ENCODE results near the gene PTPN13. TPM values are rescaled to one million over a fixed set of nuclear protein-coding genes. Genes with fewer than 3 reads are reported as not detected.

PTPN13 gene
- total RNA-seq, 1 experiment from 2014 or later = 12.5 TPM

DNA sequence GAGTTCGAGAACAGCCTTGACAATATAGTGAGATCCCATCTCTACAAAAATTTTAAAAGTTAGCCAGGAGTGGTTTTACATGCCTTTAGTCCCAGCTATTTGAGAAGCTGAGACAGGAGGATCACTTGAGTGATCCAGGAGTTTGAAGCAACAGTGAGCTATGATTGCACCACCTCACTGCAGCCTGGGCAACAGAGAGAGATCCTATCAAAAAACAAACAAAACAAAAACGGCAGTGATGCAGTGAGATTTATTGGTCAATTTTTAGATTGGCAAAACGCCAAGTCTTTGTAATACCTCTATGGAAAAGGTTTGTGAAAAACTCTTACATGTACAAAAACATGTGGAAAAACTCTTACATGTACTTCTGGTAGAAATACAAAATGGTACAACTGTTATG lies 91.3 kb downstream of the PTPN13 start:
- ATAC-seq = no peak
- intact Hi-C loops (cut with micrococcal nuclease; ENCODE audit: unreplicated experiment) = no loop called here
- no peaks in the 10 kb centered on the region; the same call in 1 of the 2 replicates for H3K36me3 ChIP-seq (ENCODE audit: control insufficient read depth, insufficient read depth, low read length)
- ChIA-PET CTCF (interaction anchor here (0.7 kb wide), 1 partner anchor 285 kb away, joined by 6 read pairs; no protein-coding TSS in a partner anchor), POLR2A (no interaction called here)
- H3K4me3 ChIP-seq (ENCODE audit: low read depth in 2 of 2, low read length in 2 of 2) = no peak overlapping the region
- H3K9me3 ChIP-seq (ENCODE audit: control insufficient read depth, insufficient read depth, low read depth, low read length) = no peaks in the 10 kb centered on the region
- H3K27me3 ChIP-seq (ENCODE audit: control insufficient read depth, insufficient read depth, low read length) = no peaks in the 10 kb centered on the region
- in situ Hi-C loops (cut with HindIII; ENCODE audit: low pct_unique_long_range_greater_than_20kb, low sequenced_read_pairs) = no loop called here
- no peaks in the 10 kb centered on the region; the same call in 1 of the 2 replicates for H3K4me1 ChIP-seq (ENCODE audit: control insufficient read depth, insufficient read depth, low read length)
- no peak for DNase-seq (ENCODE audit: low read depth, low spot score)
- no peak overlapping the region for H3K27ac ChIP-seq (ENCODE audit: low read length)
- TF ChIP-seq TCF7L2 (IDR thresholded peaks at IDR 0.05; ENCODE audit: low read depth, low read length) (no peak), SIN3A (IDR thresholded peaks at IDR 0.05; ENCODE audit: borderline replicate concordance, insufficient read depth, low read depth, low read length) (no peak), POLR2AphosphoS5 (IDR thresholded peaks at IDR 0.05; ENCODE audit: low read depth, low read length) (no peak)
- TF ChIP-seq, protein P1, sequence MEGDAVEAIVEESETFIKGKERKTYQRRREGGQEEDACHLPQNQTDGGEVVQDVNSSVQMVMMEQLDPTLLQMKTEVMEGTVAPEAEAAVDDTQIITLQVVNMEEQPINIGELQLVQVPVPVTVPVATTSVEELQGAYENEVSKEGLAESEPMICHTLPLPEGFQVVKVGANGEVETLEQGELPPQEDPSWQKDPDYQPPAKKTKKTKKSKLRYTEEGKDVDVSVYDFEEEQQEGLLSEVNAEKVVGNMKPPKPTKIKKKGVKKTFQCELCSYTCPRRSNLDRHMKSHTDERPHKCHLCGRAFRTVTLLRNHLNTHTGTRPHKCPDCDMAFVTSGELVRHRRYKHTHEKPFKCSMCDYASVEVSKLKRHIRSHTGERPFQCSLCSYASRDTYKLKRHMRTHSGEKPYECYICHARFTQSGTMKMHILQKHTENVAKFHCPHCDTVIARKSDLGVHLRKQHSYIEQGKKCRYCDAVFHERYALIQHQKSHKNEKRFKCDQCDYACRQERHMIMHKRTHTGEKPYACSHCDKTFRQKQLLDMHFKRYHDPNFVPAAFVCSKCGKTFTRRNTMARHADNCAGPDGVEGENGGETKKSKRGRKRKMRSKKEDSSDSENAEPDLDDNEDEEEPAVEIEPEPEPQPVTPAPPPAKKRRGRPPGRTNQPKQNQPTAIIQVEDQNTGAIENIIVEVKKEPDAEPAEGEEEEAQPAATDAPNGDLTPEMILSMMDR (IDR thresholded peaks at IDR 0.05) = no peak
- TF ChIP-seq, protein P2, sequence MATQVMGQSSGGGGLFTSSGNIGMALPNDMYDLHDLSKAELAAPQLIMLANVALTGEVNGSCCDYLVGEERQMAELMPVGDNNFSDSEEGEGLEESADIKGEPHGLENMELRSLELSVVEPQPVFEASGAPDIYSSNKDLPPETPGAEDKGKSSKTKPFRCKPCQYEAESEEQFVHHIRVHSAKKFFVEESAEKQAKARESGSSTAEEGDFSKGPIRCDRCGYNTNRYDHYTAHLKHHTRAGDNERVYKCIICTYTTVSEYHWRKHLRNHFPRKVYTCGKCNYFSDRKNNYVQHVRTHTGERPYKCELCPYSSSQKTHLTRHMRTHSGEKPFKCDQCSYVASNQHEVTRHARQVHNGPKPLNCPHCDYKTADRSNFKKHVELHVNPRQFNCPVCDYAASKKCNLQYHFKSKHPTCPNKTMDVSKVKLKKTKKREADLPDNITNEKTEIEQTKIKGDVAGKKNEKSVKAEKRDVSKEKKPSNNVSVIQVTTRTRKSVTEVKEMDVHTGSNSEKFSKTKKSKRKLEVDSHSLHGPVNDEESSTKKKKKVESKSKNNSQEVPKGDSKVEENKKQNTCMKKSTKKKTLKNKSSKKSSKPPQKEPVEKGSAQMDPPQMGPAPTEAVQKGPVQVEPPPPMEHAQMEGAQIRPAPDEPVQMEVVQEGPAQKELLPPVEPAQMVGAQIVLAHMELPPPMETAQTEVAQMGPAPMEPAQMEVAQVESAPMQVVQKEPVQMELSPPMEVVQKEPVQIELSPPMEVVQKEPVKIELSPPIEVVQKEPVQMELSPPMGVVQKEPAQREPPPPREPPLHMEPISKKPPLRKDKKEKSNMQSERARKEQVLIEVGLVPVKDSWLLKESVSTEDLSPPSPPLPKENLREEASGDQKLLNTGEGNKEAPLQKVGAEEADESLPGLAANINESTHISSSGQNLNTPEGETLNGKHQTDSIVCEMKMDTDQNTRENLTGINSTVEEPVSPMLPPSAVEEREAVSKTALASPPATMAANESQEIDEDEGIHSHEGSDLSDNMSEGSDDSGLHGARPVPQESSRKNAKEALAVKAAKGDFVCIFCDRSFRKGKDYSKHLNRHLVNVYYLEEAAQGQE (IDR thresholded peaks at IDR 0.05; ENCODE audit: insufficient read depth in 1 of 2, low read depth in 2 of 2, low read length in 1 of 2) = no peak
- no TSS peak for BruUV-seq (replicated peaks)

DNA sequence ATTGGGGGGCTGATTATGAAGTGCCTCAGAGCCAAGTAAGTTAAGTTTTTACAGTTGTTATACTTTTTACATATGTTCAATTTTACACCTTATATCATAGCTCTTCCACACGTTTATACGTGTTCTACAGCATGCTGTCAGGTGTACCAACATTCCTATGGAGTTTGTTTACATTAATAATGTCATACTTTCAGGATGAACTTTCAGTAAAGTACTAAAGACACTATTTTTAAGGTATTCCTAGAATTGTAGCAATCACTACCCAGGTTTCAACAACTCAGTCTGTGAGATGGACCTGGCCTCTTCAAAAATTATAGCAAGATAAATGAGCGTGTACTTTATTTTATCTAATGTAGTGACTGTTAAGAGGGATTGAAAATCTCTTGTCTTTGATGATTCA lies 92.6 kb downstream of the PTPN13 start:
- BruUV-seq (replicated peaks) = no TSS peak
- POLR2A ChIA-PET = no interaction called here
- no peaks in the 10 kb centered on the region; the same call in 1 of the 2 replicates for H3K36me3 ChIP-seq (ENCODE audit: control insufficient read depth, insufficient read depth, low read length)
- H3K4me1 ChIP-seq (ENCODE audit: control insufficient read depth, insufficient read depth, low read length) = no peaks in the 10 kb centered on the region; the same call in 1 of the 2 replicates
- no peaks in the 10 kb centered on the region for H3K27me3 ChIP-seq (ENCODE audit: control insufficient read depth, insufficient read depth, low read length)
- H3K4me3 ChIP-seq (ENCODE audit: low read depth in 2 of 2, low read length in 2 of 2) = no peak overlapping the region
- TF ChIP-seq, protein P1 (IDR thresholded peaks at IDR 0.05) = no peak
- TF ChIP-seq POLR2AphosphoS5 (IDR thresholded peaks at IDR 0.05; ENCODE audit: low read depth, low read length) = no peak
- no peak for TF ChIP-seq TCF7L2 (IDR thresholded peaks at IDR 0.05; ENCODE audit: low read depth, low read length)
- TF ChIP-seq SIN3A (IDR thresholded peaks at IDR 0.05; ENCODE audit: borderline replicate concordance, insufficient read depth, low read depth, low read length) = no peak
- TF ChIP-seq, protein P2 (IDR thresholded peaks at IDR 0.05; ENCODE audit: insufficient read depth in 1 of 2, low read depth in 2 of 2, low read length in 1 of 2) = no peak
- intact Hi-C loops (cut with micrococcal nuclease; ENCODE audit: unreplicated experiment) (no loop called here), in situ Hi-C loops (cut with HindIII; ENCODE audit: low pct_unique_long_range_greater_than_20kb, low sequenced_read_pairs) (no loop called here)
- no peak overlapping the region for H3K27ac ChIP-seq (ENCODE audit: low read length)
- no peaks in the 10 kb centered on the region for H3K9me3 ChIP-seq (ENCODE audit: control insufficient read depth, insufficient read depth, low read depth, low read length)
- DNase-seq (ENCODE audit: low read depth, low spot score) (no peak), ATAC-seq (no peak)
- CTCF ChIA-PET = no interaction called here

Measured in Panc1 (cell line).